H1 (cell line): Measurements from ENCODE around the gene TRIM38. TPM values are rescaled to one million over a fixed set of nuclear protein-coding genes. Genes with fewer than 3 reads are reported as not detected.

Experiments used
- ASH2L ChIP-seq: fragments of 200-600, 300-600 bp; sonication (generic); IDR thresholded peaks from one replicate; pipeline ENCODE4 v1.7.1; 2017; ENCODE audit warnings: low read length
- ATF3 ChIP-seq: IDR thresholded peaks from 2 replicates; pipeline ENCODE4 v1.6.1; 2011; ENCODE audit warnings: low read depth, mild to moderate bottlenecking, low read length; ENCODE audit not compliant: insufficient read depth
- CBX8 ChIP-seq: fragments of 300-800, 300-1000 bp; sonication (generic); IDR thresholded peaks from 2 replicates; pipeline ENCODE4 v1.7.1; 2016; ENCODE audit warnings: low read depth, low read length, borderline replicate concordance
- E2F6 ChIP-seq: IDR thresholded peaks from 2 replicates; pipeline ENCODE4 v1.6.1; 2012; ENCODE audit warnings: inconsistent platforms
- EGR1 ChIP-seq: IDR thresholded peaks from 2 replicates; pipeline ENCODE4 v1.6.1; 2011; ENCODE audit warnings: low read depth, low read length, borderline replicate concordance
- GTF2F1 ChIP-seq: IDR thresholded peaks from 2 replicates; pipeline ENCODE4 v1.6.1; 2012; ENCODE audit warnings: low read depth, low read length, improper control_type of control experiment, borderline replicate concordance
- HDAC2 ChIP-seq, 2 experiments: fragments of 300-600 bp in 1 of 2; sonication (generic) in 1 of 2; IDR thresholded peaks; 2 replicates each; pipeline ENCODE4 v1.6.1; 2011 to 2012; ENCODE audit warnings: low read depth in 2 of 2, low read length in 2 of 2, mild to moderate bottlenecking in 2 of 2, moderate library complexity in 2 of 2, borderline replicate concordance in 1 of 2, inconsistent platforms in 1 of 2
- HDAC6 ChIP-seq: IDR thresholded peaks from one replicate; pipeline ENCODE4 v1.7.1; 2012; ENCODE audit warnings: low read depth, mild to moderate bottlenecking, inconsistent platforms, low read length, moderate library complexity
- JUN ChIP-seq: IDR thresholded peaks from 2 replicates; pipeline ENCODE4 v1.6.1; 2011; ENCODE audit warnings: low read depth, mild to moderate bottlenecking, improper control_type of control experiment, low read length
- JUND ChIP-seq: IDR thresholded peaks from 2 replicates; pipeline ENCODE4 v1.6.1; 2011; ENCODE audit warnings: mild to moderate bottlenecking, improper control_type of control experiment, low read length
- KDM1A ChIP-seq: fragments of 200-600, 300-600 bp; sonication (generic); IDR thresholded peaks from 2 replicates; pipeline ENCODE4 v1.7.1; 2016; ENCODE audit warnings: mild to moderate bottlenecking, low read length, borderline replicate concordance
- KDM5A ChIP-seq: fragments of 200-600 bp; IDR thresholded peaks from 2 replicates; pipeline ENCODE4 v1.7.1; 2012; ENCODE audit warnings: mild to moderate bottlenecking, low read length, inconsistent platforms, mixed read lengths
- MAFK ChIP-seq: IDR thresholded peaks from 2 replicates; pipeline ENCODE4 v1.6.1; 2012; ENCODE audit warnings: low read depth, mild to moderate bottlenecking, improper control_type of control experiment, low read length
- POLR2AphosphoS5 ChIP-seq: IDR thresholded peaks from 2 replicates; pipeline ENCODE4 v1.6.1; 2011; ENCODE audit warnings: low read depth, low read length
- RFX5 ChIP-seq: IDR thresholded peaks from 2 replicates; pipeline ENCODE4 v1.6.1; 2011; ENCODE audit warnings: low read depth, low read length, improper control_type of control experiment, borderline replicate concordance
- SIN3A ChIP-seq, 2 experiments: IDR thresholded peaks in 1 of 2; conservative IDR thresholded peaks in 1 of 2; 2 replicates each; pipeline ENCODE4 v1.6.1; 2011 to 2012; ENCODE audit warnings: low read length in 2 of 2, improper control_type of control experiment in 1 of 2, low read depth in 1 of 2, mild to moderate bottlenecking in 1 of 2
- SIX5 ChIP-seq: IDR thresholded peaks from 2 replicates; pipeline ENCODE4 v1.6.1; 2011; ENCODE audit warnings: mild to moderate bottlenecking, low read depth, low read length
- TBP ChIP-seq: IDR thresholded peaks from 2 replicates; pipeline ENCODE4 v1.6.1; 2011; ENCODE audit warnings: low read depth, low read length, improper control_type of control experiment
- USF2 ChIP-seq: IDR thresholded peaks from 2 replicates; pipeline ENCODE4 v1.6.1; 2011; ENCODE audit warnings: low read length, improper control_type of control experiment
- YY1 ChIP-seq: IDR thresholded peaks from 2 replicates; pipeline ENCODE4 v1.6.1; 2011; ENCODE audit warnings: low read depth, mild to moderate bottlenecking, low read length
- polyA plus RNA-seq, 7 experiments: library from polyadenylated mRNA; depleted of rRNA in 3 of 7; stranded (reverse) in 5 of 7; unstranded in 2 of 7; fragments of >200 nt in 5 of 7; fragments of 200-250 nt in 2 of 7; gene quantifications; 1 replicate in 5 of 7; 2 replicates in 1 of 7; 4 replicates in 1 of 7; pipeline versions ENCODE4 v1.2.1 to v1.2.3, GENCODE V29; 2011 to 2013; ENCODE audit warnings: missing spikeins in 2 of 7, mixed read lengths in 2 of 7
- total RNA-seq: library from RNA; stranded (reverse); fragmentation: NEBNext Ultra II Directional; extraction: Animal tissue kit (Norgen Biotek cat#: 25700); gene quantifications from 2 replicates; pipeline ENCODE4 v1.2.1, GENCODE V29; 2021

TRIM38 gene
- total and polyA plus RNA-seq, 2 of the 8 experiments (the other 6 are each of a cell fraction or from before 2014, with no cell fraction given), result 0.43 to 0.56 TPM

- TF ChIP-seq SIX5 (no peak), JUND (no peak), ATF3 (0 out of 2 replicates have a peak, but pooled peaks have one; percentile 10), E2F6 (no peak), KDM1A (peak; percentile 44; the same call in 1 of the 2 replicates), MAFK (no peak), EGR1 (no peak), USF2 (no peak), SIN3A (conservative IDR thresholded peaks at IDR 0.05 in 1 of 2, IDR thresholded peaks at IDR 0.05 in 1 of 2; ENCODE audit: low read depth in 1 of 2, low read length in 2 of 2) (peak; percentile 45 to 64; a peak in 2 of 4 replicates), RFX5 (no peak), KDM5A (no peak), CBX8 (no peak), POLR2AphosphoS5 (peak; percentile 46; the same call in 1 of the 2 replicates), TBP (peak; percentile 59; the same call in 1 of the 2 replicates), HDAC6 (no peak), JUN (no peak), YY1 (peak; percentile 45; the same call in 1 of the 2 replicates), ASH2L (peak; percentile 86), HDAC2 (IDR thresholded peaks at IDR 0.05; ENCODE audit: borderline replicate concordance in 1 of 2, low read depth in 2 of 2, low read length in 2 of 2) (peak; percentile 93 to 95), GTF2F1 (0 out of 2 replicates have a peak, but pooled peaks have one; percentile 12)
Measured at GRCh38 chr6:25992413-25993340, 30.1 kb downstream of the TRIM38 start (continued).
